NB4 (cell line): ENCODE results near the gene FABP6.

Experiments used
- DNase-seq: peaks from one replicate; pipeline ENCODE4 v3.0.0; 2010; ENCODE audit warnings: low read depth
- H3K4me3 ChIP-seq: one replicate; pipeline ENCODE4 v1.5.1; 2011; ENCODE audit warnings: mild to moderate bottlenecking, low read depth, low read length, moderate library complexity
- CTCF ChIP-seq: IDR thresholded peaks from one replicate; pipeline ENCODE4 v1.5.1; 2012; ENCODE audit warnings: low read depth, low read length
- MAX ChIP-seq: IDR thresholded peaks from 2 replicates; pipeline ENCODE4 v1.6.1; 2011; ENCODE audit warnings: low read depth, low read length
- MYC ChIP-seq: IDR thresholded peaks from 2 replicates; pipeline ENCODE4 v1.6.1; 2011; ENCODE audit warnings: low read depth, low read length
- POLR2A ChIP-seq: IDR thresholded peaks from 2 replicates; pipeline ENCODE4 v1.6.1; 2011; ENCODE audit warnings: mild to moderate bottlenecking; ENCODE audit not compliant: insufficient read length; ENCODE audit errors: extremely low read depth

FABP6 gene

GRCh38 chr5:160230686-160231527 is 1.6 kb downstream of the FABP6 start:
- TF ChIP-seq MAX (no peak), POLR2A (no peak), CTCF (no peak), MYC (no peak)

GRCh38 chr5:160231783-160232342 is 2.6 kb downstream of the FABP6 start:
- no peak overlapping the region for H3K4me3 ChIP-seq
- no peak for DNase-seq
- TF ChIP-seq MYC, result no peak
- TF ChIP-seq CTCF, result no peak
- TF ChIP-seq POLR2A, result no peak
- TF ChIP-seq MAX, result no peak

More at GRCh38 chr5:160230686-160231527, 1.6 kb downstream of the FABP6 start:
- no peak for DNase-seq
- H3K4me3 ChIP-seq, result no peak overlapping the region

- no peak overlapping the region for H3K4me3 ChIP-seq
- DNase-seq, result no peak
- no peak for TF ChIP-seq MYC
- no peak for TF ChIP-seq CTCF
- no peak for TF ChIP-seq POLR2A
- TF ChIP-seq MAX, result no peak
Measured at GRCh38 chr5:160233215-160233614, 3.9 kb downstream of the FABP6 start.

GRCh38 chr5:160235731-160236130 is 6.4 kb downstream of the FABP6 start:
- H3K4me3 ChIP-seq, result no peak overlapping the region
- TF ChIP-seq MYC, result no peak
- no peak for TF ChIP-seq MAX
- no peak for TF ChIP-seq CTCF
- TF ChIP-seq POLR2A, result no peak
- DNase-seq, result no peak

- DNase-seq, result no peak
- no peak overlapping the region for H3K4me3 ChIP-seq
- no peak for TF ChIP-seq POLR2A
- no peak for TF ChIP-seq MAX
- no peak for TF ChIP-seq CTCF
- TF ChIP-seq MYC, result no peak
Measured at GRCh38 chr5:160237571-160238093, 8.3 kb downstream of the FABP6 start.
